Limb (tissue), 2 donors: Measurements from ENCODE around the gene FTO.
"Not testable (repeated sequence)": the region's sequence is repeated elsewhere in the genome, so short reads cannot be mapped to it uniquely, and the experiment has no call there.

ENCODE experiments used
- DNase-seq, 2 donors: peaks; one replicate each; pipeline ENCODE4 v3.0.0-alpha.2; 2016; ENCODE audit errors: extremely low spot score in 2 of 2

The FTO gene

DNA sequence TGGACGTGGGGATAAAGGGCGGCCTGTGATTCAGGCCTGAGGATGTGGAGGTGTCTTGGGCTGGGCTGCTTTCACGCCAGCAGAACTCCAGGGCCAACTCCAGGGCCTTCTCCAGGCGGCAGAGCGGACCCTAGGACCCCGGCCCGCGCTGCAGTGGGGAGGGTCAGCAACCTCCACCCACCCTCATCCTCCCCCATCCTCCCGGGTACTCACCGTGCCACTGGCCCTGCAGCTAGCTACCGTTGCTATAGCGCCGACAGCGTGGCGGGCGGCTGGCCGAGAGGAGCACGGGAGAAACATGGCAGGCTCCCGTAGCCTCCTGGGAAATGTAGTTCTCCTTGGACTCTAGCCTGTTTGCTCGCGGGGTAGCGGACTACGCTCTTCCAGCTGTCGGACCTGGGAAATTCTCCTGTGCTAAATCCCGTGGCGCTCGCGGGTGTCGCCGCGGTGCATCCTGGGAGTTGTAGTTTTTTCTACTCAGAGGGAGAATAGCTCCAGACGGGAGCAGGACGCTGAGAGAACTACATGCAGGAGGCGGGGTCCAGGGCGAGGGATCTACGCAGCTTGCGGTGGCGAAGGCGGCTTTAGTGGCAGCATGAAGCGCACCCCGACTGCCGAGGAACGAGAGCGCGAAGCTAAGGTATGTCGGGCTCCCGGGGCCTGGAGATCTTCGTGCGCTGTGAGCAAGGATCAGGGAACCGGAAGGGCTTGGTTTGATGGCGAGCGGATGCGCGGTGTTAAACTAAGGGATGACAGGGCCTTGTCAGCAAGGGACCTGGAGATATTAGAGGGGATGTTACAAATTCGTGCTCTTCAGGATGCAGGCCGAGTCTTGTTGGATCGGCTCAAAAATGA is at the start of gene FTO, which contains the start of gene RPGRIP1L:
FTO (plus strand) TSS at position 567 of the 855 bp plus-strand sequence.
RPGRIP1L (minus strand) TSS at position 270 of the 855 bp plus-strand sequence. CDS start 3,136 bp downstream, outside the sequence.
- peak; percentile 100 for DNase-seq

DNA sequence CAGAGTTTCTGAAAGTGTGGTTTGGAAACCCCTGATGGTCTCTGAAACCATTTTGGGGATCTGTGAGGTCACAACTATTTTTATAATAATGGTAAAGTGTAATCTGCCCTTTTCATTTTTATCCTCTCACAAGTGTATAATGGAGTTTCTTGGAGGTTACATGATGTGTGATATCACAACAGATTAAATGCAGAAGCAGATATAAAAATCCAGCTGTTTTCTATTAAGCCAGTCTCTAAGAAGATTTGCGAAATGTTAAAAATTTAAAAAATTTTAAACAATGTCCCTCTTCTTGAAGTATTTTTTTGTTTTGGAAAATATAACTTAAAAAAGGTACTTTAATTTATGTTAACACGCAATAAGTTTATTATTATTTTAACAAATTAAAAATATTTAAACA is 49.0 kb upstream of the FTO start:
- DNase-seq, result no peak

DNA sequence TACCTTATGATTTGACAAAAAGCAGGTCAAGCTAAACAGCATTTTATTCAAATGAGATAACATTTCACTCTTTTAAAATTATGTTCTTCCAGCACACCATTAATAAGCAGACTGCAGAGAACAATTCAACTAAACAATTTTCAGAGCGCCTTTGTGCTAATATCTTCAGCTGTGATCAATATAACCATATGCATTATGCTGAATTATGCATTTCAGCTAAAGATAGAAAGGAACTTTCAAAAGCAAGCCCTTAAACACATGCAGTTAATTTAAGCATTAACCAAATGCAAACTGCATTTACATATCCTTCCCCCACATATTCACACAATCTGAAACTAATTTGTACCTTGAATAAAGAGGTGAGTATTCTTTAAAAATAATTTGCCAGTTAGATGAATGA is 41.9 kb upstream of the FTO start:
- no peak for DNase-seq

GRCh38 chr16:53664724-53665345 is 39.1 kb upstream of the FTO start:
- DNase-seq, result peak in 1 of 2 donors; percentile 70

GRCh38 chr16:53666786-53667415 is 37.1 kb upstream of the FTO start:
- DNase-seq, result peak in 1 of 2 donors; percentile 16

- no peak for DNase-seq
Observed at GRCh38 chr16:53668869-53669268, 35.1 kb upstream of the FTO start.

DNA sequence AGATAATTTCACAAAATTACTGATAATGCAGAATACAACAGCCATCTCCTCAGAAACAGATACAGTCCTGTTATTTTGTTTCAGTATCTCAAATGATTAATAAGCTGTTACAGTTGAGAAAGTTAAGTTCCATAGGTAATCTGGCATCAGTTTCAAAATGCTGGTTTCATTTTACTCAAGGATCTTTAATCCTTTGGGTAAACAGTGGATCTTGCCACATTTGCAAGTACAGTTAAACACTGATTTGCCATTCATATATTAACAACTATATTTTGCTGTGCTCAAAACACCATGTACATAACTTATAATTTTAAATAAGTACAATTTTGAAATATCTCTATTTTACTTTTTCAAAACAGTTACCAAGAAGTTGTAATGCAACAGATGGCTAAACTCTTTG is 31.5 kb upstream of the FTO start:
- DNase-seq, result no peak

DNA sequence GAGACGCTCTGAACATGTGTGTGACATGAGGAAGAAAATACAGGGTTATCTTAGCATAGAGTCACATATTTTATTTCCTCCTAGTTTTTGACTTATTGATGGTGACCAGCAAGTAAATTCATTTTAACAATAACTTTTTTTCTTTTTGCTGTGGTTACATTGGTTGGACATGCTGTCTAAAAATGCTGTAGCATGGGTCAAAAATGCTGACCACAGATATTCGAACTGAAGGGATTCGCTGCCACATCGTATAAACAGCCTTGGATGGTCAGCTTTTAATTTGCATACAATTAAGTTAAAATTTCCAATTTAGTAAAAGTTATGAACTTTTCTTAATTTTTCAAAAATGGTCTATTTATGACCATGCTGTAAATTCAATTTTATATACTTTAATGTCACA is 30.8 kb upstream of the FTO start:
- DNase-seq, result no peak

- no peak for DNase-seq
Observed at GRCh38 chr16:53678155-53678554, 25.8 kb upstream of the FTO start.

GRCh38 chr16:53678756-53679343 is 25.1 kb upstream of the FTO start:
- DNase-seq, result no peak

DNA sequence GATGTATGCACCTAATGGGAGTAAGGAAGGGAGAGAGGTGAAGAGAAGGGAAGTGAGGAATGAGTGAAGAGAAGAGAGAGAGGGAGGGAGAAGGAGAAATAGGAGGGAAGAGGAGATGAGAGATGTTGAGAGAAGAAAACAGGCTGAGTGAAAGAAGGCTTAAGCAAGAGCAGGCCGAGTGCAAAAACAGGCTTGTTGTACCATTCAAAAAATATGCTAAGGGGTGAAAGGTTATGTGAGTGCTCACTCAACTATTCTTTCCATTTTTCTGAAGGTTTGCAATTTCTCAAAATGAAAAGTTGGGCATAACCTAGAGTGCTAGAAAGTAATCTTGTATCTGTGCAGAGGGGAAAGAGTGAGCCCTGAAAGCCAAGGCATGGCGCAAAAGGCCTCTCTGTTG is 23.2 kb upstream of the FTO start:
- DNase-seq, result no peak

DNA sequence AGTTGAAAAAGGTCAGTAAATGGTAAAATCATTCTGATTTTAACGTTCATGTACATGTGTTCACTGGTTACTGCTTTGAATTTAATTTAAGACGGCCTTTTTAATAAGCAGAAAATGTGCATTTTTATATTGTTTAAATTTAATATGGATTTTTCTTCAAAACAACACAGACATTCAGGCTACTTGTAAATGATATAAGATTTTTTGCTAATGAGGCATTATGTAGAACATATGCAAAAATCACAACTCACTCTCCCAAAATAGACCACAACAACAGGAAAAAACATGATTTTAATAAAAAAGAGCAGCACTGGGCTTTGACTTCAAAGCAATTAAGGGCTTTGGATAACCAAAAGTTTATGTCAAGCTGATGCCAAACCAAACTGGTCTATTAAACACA is 22.6 kb upstream of the FTO start:
- DNase-seq, result no peak

- DNase-seq, result not testable (repeated sequence)
Observed at GRCh38 chr16:53685334-53685733, 18.6 kb upstream of the FTO start.

DNA sequence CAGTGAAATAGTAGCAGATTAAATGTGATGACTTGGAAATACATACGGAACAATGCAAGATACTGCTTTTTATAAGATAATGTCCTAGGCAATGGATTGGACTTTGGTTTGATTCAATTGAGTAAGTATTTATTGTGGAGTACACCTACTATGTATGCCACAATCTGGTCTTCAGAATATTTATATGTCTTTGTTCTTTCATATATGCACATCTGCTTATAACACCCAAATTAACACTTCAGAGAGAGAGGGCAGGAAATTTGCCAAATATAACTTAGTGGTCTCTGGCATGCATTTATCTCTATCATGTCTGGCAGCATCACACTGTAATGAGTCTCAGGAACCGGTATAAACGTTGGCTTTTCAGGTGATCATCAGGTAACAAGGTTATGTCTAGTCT is 17.2 kb upstream of the FTO start:
- no peak for DNase-seq

GRCh38 chr16:53689636-53690035 is 14.3 kb upstream of the FTO start:
- no peak for DNase-seq

DNA sequence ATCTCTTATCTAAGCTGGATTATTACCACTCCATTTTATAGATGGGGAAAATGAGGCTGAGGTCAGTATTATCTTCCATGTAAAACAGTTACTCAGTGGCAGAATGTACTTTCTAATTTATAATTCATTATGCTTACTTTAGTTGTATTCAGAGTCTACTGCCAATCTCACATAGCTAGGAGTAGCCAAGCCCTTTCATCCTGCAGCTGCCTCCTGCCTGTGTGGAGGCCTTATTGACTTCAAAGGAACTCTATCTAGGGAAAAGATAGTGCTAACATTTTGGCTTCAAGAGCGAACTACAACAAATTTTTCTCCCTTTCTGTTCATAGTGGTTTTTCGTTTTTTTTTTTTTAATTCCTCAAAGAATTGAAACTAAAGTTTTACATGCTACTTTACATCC is 13.2 kb upstream of the FTO start:
- no peak for DNase-seq

- peak in 1 of 2 donors; percentile 36 for DNase-seq
Observed at GRCh38 chr16:53692146-53692545, 11.8 kb upstream of the FTO start.

- DNase-seq, result no peak
Observed at GRCh38 chr16:53693320-53693719, 10.6 kb upstream of the FTO start.

- DNase-seq, result no peak
Observed at GRCh38 chr16:53695070-53695469, 8.9 kb upstream of the FTO start.

DNA sequence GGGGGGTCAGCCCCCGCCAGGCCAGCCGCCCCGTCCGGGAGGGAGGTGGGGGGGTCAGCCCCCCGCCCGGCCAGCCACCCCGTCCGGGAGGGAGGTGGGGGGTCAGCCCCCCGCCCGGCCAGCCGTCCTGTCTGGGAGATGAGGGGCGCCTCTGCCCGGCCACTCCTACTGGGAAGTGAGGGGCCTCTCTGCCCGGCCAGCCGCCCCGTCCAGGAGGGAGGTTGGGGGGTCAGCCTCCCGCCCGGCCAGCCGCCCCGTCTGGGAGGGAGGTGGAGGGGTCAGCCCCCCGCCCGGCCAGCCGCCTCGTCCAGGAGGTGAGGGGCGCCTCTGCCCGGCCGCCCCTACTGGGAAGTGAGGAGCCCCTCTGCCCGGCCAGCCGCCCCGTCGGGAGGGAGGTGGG is 5.7 kb upstream of the FTO start:
- not testable (repeated sequence) for DNase-seq

DNA sequence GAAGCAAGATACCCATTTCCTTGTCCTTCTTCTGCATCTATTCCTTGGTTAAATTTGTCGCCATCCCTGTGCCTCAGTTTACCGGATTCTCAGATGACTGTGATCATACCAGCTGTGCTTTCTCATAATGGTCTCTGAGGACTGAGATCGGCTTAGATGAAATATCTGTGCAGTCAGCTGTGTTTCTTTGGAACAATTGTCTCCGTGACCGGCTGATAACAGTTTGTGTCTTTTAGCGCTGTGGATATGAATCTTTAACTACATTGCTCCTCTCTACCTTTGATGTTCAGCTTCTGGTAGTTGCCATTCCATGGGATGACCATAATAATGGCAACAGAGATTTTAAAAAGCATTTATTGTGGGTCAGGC is 473 bp downstream of the FTO start:
- DNase-seq, result no peak

DNA sequence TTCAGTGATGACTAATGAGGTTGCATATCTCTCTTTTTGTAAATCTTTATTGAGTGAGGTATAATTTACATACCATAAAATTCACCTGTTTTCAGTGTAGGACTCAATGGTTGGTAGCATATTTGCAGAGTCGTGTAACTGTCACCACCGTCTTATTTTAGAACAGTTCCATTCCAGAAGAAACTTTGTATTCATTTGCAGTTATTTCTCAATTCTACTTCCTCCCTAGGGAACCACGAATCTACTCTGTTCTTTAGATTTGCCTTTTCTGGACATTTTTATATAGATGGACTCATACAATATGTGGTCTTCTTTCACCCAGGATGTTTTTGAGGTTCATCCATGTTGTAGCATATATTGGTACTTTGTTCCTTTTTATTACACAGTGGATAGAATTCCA is 3.7 kb downstream of the FTO start:
- DNase-seq, result no peak
